WTC11 (cell line): Measurements from ENCODE around the gene FGFRL1.

Experiments
- CTCF ChIP-seq: fragments of 200-600 bp; IDR thresholded peaks from 2 replicates; pipeline ENCODE4 v1.8.0; 2022; ENCODE audit warnings: antibody characterized with exemption
- E2F4 ChIP-seq: sonication (generic); formaldehyde crosslinking; IDR thresholded peaks from 2 replicates; pipeline ENCODE4 v1.8.1; 2022; ENCODE audit warnings: low read depth, mild to moderate bottlenecking, moderate library complexity, missing genetic modification reagents, borderline replicate concordance
- IRF2 ChIP-seq: sonication (generic); formaldehyde crosslinking; IDR thresholded peaks from 2 replicates; pipeline ENCODE4 v1.8.0; 2022; ENCODE audit warnings: low read depth, missing genetic modification reagents, borderline replicate concordance
- MAX ChIP-seq: sonication (generic); formaldehyde crosslinking; IDR thresholded peaks from 2 replicates; pipeline ENCODE4 v1.8.0; 2022; ENCODE audit warnings: mild to moderate bottlenecking, missing genetic modification reagents
- TEAD4 ChIP-seq: sonication (generic); formaldehyde crosslinking; IDR thresholded peaks from 2 replicates; pipeline ENCODE4 v1.8.0; 2022; ENCODE audit warnings: mild to moderate bottlenecking, missing genetic modification reagents

- no peak for TF ChIP-seq CTCF
- TF ChIP-seq TEAD4 = no peak
- no peak for TF ChIP-seq IRF2 (CRISPR knock-in tag)
- no peak for TF ChIP-seq E2F4 (CRISPR knock-in tag)
- TF ChIP-seq MAX = no peak
Observed at GRCh38 chr4:1029529-1029928, 18.1 kb downstream of the FGFRL1 start.
